ENCODE measurements around the gene G6PD.
"Not testable (repeated sequence)": the region's sequence is repeated elsewhere in the genome, so short reads cannot be mapped to it uniquely, and the experiment has no call there.

G6PD gene

DNA sequence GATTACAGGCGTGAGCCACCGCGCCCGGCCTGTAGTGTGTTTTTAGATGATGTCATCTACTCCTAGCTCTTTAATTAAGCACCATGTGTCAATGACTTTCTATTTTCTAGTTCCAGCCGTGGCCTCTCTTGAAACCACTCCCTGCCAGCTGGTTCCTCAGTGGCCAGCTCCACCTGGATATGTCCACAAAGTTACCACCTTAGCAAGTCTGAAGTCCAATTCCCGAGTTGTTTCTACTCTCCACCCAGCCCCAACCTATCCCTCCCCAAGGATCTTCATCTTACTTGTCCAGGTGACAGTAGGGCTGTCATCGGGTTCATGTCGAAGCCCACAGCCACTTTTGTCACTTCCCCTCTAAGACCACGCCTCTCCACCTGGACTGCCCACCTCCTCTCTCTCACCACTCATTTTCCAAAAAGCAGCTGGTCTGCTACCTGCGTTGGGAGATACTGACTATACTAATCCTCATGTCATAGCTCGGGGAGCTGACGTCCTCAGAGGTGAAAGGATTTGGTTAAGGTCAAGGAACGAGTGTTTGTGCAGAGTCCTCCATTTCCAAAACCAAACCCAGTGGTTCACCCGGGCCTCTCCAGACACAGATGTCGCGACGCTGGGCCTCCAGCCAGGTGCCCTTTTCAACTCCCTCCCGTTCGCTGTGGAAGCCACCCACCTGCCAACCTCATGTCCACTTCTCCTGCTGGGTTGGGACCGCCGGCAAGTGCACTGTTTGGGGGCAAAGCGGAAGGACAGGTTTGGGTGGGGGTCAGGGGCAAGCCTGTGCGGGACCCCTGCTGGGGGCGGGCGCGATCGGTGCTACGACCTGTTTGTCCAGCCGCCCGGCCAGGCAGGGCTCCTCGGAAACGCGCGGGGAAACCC lies 31.3 kb downstream of the G6PD start:
- peak; percentile 24 for DNase-seq (ENCODE audit: low spot score)

- no peak for DNase-seq (ENCODE audit: low spot score)
Observed at GRCh38 chrX:154513716-154514115, 32.9 kb downstream of the G6PD start.

- no peak for DNase-seq (ENCODE audit: low spot score)
Observed at GRCh38 chrX:154512879-154513553, 33.6 kb downstream of the G6PD start.

GRCh38 chrX:154511761-154512160 lies 34.9 kb downstream of the G6PD start:
- no peak for DNase-seq (ENCODE audit: low spot score)

DNA sequence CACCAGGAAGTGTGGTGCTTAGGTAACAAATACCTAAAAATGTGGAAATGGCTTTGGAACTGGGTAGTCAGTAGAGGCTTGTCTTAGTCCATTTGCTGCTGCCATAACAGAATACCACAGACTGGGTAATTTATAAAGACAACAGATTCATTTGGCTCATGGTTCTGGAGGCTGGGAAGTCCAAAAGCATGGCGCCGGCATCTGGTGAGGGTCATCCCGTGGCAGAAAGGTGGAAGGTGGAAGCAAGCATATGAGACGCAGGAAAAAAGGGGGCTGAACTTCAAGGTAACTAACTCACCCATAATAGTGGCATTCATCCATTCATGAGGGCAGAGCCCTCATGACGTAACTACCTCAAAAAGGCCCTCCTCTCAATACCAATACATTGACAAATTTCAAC lies 37.2 kb downstream of the G6PD start:
- no peak for DNase-seq (ENCODE audit: low spot score)

- DNase-seq (ENCODE audit: low spot score): no peak
Observed at GRCh38 chrX:154508384-154508745, 38.3 kb downstream of the G6PD start.

DNA sequence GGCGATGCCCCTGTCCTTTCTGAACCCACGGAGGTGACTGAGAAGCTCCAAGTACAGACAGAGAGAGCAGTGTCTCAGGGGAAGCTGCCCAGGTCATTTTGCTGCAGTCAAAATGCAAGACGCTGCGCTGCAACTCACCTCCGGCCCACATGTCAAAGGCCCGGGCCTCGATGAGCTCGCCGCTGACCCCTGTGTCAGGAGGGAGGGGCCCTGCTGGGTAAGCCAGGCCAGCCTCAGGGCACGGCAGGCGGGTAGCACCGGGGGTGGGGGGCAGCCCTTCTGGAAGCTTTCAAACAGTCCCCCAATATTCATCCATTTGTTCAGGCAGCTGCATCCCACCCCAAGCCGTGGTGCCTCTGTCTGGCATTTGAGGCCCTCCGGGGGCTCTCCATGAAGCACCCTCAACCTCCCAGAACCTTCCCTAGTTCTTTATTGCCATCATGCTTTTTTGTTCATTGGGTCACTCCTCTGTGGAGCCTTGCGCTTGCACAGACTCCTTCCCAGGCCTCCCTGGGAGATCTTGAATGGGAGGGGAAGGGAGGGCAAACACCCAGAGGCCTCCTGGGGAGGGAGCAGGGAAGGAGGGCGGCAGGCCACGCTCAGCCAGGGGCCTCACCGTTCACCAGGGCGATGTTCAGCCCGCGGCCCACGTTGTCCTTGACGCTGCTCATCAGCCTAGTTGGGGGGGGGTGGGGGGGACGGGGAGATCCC lies 38.8 kb downstream of the G6PD start:
- no peak for DNase-seq (ENCODE audit: low spot score)

DNA sequence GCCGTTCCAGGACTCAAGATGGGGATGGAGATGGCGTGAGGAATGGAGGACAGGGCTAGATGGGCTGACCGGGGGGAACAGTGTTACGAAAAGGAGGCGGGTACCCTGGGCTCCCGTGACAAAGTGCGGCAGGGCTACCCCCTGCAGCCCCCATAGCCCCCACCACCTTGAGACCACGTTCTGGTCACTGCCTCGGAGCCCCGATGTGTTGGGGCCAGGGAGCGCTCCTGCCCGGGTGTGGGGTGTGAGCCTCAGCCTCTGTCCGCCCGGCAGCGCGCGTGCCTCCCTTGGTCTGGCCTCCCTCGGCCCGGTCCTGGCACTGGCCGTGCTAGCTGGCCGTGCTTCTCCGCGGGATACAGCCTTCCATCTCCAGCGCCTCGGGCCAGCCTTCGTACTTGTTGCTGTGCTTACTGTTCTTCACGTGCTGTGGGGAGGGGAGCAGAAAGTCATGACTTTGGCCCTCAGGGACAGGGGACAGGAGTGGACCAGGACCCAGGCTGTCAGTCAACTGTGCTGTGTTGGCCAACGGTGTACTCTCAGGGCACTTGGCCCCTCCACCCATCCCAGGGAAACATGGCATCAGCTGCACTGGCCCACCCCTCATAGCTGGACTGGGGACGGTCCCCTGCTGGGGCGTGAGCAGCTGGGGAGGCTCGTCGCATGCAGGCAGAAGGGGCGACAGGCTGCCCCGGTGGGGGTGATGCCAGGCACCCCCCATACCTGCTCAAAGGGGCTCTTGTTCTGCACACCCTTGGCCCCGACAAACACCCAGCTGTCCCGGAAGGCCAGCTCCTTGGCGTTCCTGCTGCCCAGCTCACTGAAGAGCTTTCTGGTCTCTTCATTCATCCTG lies 39.9 kb downstream of the G6PD start:
- DNase-seq (ENCODE audit: low spot score): no peak

DNA sequence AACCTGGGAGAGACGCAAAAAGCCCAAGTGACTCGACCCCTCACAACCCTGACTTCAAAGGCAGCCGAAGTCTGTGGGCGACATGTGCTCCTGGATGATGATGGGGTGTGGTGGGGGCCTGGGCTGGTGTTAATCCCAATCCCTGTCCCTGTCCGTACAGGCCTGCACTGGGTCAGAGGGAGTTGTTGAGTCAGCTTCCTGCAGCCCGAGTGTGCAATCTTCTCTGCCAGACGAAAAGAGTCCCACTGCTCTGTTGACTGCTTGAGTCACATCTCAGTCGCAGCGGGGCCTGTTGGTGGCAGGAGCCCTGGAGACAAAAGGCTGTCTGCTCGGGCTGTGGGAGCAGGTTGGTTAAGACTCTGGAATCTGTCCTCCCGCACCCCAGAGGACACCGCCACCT lies 40.9 kb downstream of the G6PD start:
- no peak for DNase-seq (ENCODE audit: low spot score)

DNA sequence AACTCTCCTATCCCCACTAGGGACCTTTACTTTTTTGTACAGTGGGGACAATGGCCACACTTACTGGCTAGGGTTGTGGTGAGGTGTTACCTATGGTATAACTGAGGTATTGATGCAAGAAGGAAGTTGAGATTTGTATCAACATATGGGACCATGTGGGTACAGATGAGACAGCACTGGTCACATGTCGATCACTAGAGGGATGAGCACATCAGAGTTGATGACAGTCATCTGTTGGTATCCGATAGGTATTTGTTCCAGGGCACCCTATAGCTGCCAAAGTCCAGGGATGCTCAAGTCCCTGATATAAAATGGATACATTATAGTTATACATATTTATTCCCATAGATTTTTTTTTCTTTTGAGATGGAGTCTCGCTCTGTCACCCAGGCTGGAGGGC lies 43.7 kb downstream of the G6PD start:
- no peak for DNase-seq (ENCODE audit: low spot score)

DNA sequence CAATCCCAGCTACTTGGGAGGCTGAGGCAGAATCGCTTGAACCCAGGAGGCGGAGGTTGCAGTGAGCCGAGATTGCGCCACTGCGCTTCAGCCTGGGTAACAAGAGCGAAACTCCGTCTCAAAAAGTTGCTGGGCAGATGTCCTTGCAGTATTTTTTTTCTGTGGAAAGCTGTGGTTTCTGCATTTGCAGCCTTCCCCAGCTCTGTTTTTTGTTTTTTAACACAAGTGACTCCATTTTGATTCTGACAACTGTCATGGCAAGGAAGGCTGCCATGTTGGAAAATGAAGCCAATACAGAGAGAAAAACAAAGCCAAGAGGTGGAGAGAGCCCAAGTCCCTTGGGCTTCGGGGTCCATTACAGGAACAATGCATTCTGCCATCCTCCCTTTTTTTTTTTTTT lies 44.5 kb downstream of the G6PD start:
- no peak for DNase-seq (ENCODE audit: low spot score)

- DNase-seq (ENCODE audit: low spot score): not testable (repeated sequence)
Observed at GRCh38 chrX:154501423-154501822, 45.2 kb downstream of the G6PD start.

DNA sequence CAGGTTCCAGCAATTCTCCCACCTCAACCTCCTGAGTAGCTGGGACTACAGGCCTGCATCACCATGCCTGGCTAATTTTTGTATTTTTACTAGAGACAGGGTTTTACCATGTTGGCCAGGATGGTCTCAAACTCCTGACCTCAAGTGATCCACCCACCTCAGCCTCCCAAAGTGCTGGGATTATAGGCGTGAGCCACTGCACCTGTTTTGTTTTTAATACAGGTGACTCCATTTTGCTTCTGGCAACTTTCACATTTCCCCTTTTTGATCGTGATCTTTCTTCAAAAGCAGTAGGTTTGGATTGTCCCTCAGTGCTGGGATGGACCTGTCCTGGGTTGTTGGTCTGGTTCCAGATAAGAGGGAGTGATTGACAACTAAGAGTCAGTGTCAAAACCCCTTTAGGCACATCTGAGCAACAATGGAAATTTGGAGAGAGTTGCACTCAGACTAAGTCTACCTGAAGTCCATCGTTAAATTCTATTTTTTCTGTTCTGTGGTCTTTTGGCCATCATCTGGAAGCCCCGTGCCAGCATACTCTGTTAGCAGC lies 50.0 kb downstream of the G6PD start:
- not testable (repeated sequence) for DNase-seq (ENCODE audit: low spot score)

GRCh38 chrX:154495472-154495922 lies 51.1 kb downstream of the G6PD start:
- DNase-seq (ENCODE audit: low spot score): no peak

GRCh38 chrX:154494715-154495114 lies 51.9 kb downstream of the G6PD start:
- DNase-seq (ENCODE audit: low spot score): no peak

GRCh38 chrX:154490414-154491083 lies 56.1 kb downstream of the G6PD start, which contains the start of gene SLC10A3:
SLC10A3 (minus strand) TSS chrX:154490629; CDS start chrX:154488940, 1,689 bp downstream.
- DNase-seq (ENCODE audit: low spot score): peak; percentile 92

DNA sequence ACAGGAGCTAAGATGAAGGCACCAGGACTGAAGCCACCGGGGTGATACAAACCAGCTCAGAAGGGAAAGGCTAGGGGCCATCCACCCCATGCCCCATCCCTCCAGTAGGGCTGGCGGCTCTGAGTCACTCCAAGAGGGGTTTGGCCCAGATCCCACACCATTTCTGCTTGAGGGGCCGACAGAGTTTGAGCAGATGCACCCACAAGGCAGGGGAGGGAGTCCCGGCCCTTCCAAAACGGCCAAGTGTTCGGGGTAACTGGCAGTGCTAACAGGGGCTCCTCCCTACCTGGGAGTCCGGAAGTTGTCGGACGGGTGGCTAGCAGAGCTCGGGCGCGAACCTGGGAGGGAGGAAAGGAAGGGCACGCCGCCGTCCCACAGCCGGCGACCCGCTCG lies 56.6 kb downstream of the G6PD start:
- DNase-seq (ENCODE audit: low spot score): peak; percentile 22

GRCh38 chrX:154489182-154489581 lies 57.5 kb downstream of the G6PD start:
- no peak for DNase-seq (ENCODE audit: low spot score)

DNA sequence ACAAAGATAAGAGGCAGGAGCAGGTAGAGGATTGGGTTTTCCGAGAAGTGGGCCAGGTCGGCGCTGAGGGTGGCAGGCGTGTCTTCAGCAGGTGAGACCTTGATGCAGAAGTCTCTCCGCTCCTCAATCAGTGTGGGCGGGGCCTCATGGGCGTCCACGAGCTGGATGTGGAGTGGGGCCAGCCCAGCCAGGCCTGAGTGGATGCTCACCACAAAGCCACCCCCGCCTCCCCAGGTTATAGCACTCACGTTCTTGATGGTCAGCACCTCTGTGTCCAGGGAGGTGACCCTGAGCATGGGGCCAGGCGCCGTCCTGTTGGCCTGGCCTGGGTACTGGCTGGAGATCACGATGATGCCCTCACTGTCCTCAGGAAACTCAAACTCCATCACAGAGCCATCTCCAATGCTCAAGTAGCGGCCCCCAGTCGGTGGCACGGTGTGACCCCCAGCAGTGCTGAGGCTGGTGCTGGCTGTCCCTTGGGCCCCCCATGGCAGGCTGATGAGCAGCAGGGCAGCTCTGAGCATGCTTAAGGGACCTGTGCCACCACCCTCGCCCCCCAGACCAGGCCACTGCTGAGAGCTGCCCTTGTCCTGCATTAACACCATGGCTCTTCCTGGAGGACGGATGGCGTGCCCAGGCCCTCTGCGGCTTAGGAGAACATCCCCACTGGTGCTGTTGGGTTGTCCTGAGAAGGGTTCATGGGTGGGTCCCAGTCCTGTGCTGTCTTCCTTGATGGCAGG lies 58.1 kb downstream of the G6PD start:
- no peak for DNase-seq (ENCODE audit: low spot score)

All from CD4-positive, alpha-beta T cell treated with Interleukin-2 at 100 ng/mL for 4 hours (primary cell).